ENCODE results near the gene ZSCAN2.
A peak's percentile ranks its signal among the peaks of the same experiment; 100 is the strongest.
"Not testable (repeated sequence)": the region's sequence is repeated elsewhere in the genome, so short reads cannot be mapped to it uniquely, and the experiment has no call there.

The ZSCAN2 gene

DNA sequence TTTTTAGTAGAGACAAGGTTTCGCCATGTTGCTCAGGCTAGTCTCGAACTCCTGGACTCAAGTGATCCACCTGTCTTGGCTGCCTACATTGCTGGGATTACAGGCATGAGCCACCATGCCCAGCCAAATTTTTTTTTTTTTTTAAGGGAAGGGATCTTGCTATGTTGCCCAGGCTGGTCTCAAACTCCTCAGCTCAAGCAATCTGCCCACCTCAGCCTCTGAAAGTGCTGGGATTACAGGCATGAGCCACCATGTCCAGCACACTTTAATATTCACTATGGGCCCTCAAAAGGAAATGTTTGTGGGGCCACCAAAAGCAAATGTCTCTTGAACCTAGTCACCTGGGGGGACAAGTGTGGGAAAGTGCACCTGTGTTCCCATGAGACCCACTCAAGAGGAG, 41.8 kb downstream of the ZSCAN2 start:
- not testable (repeated sequence) for DNase-seq

DNA sequence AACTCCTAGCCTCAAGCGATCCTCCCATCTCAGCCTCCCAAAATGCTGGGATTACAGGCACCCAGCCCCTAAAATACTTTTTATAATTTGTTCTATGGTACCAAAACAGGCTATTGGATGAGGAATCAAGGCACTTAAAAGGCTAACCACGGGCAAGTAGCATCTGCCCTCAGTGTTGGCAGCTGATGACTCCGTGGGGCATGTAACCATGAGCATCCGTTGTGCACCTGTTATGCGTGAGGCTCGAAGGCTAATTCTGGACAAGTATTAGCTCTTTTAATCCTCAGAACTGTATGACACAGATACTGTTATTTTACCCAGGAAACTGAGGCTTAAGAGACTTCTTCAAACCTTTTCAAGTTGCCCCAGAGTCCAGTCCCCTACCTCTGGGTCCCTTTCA, 43.0 kb downstream of the ZSCAN2 start:
- DNase-seq = no peak

DNA sequence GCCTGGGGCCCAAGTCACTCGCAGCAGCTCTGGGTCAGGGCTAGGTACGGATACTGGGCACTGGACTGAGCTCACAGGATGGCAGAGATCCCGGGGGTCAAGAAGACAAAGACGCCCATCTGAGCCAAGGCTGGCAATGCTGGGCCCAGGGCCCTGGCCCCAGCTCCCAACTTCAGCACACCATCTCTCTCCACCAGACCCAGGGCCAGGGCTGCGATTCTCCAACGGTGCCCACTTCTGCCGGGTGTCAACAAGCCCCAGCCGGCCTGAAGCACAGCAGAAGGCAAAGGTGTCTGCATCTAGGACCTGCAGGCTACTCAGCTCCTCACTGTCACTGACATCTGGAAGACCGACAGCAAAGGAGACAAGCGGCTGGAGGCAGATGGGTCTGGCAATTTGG, 44.7 kb downstream of the ZSCAN2 start:
- DNase-seq = no peak

DNA sequence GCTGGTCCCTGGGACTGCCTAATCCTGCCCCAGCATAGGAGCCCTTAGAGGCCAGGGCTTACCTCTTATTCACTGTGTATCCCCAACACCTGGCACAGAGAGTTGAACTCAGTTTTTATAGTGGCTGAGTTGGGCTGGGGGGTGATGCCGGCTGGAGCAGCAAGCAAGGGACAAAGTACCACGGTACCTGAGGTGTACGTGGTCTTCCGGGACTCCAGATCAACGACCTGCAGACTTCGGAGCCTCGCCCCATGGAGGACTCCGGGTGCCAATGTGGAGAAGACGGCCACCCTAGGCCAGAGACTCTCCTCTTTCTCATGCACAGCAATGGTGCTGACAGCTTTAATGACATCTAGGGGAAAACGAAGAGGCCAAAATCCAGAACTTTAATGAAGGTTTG, 45.2 kb downstream of the ZSCAN2 start:
- DNase-seq = no peak

DNA sequence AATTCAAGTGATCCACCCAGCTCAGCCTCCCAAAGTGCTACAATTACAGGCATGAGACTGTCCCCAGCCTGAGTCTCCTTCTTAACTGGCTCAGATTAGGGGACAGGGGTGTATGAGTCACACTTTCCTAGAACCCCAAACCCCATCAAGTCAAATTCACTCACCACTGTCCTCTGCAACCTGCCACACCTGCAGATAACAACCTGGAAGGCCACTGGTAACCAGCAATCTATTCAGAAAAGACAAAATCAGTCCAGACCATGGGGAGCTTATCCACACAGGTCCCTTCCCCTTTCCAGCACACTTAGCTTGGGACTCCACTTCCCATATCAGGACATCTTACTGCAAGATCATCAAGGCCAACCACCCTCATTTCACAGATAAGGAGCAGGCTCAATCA, 46.9 kb downstream of the ZSCAN2 start:
- DNase-seq = no peak

DNA sequence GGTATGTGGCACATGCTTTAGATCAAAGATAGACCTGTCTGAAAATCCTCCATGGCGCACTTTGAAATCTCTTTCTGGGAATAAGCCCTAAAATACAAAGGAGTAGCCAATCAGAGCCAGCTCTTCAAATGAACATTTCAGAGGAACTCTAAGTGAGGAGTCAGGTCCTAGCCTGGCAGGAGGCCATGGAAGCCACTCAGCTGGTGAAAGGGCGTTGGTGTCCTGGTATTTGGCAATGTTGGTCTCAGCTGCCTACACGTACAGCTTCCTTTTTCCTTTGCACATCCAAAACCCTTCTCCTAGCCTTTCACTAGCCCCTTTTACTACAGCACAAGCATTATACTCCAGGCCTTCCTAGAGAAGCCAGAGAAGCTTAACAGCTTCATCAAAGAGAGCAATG, 47.7 kb downstream of the ZSCAN2 start:
- no peak for DNase-seq

DNA sequence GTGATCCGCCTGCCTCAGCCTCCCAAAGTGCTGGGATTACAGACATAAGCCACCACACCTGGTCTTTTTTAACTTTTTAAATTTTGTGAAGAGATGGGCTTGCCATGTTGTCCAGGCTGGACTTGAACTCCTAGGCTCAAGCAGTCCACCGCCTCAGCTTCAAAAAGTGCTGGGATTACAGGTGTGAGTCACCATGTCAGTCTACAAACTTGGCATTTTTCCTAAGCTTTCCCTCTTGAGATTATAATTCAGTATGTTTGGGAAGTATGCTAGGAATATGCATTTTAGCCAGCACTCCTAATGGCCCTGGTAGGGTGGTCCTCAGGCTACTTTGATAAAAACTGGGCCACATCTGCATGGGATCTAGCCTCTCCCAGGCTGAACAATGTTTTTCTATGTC, 48.9 kb downstream of the ZSCAN2 start:
- no peak for DNase-seq

DNA sequence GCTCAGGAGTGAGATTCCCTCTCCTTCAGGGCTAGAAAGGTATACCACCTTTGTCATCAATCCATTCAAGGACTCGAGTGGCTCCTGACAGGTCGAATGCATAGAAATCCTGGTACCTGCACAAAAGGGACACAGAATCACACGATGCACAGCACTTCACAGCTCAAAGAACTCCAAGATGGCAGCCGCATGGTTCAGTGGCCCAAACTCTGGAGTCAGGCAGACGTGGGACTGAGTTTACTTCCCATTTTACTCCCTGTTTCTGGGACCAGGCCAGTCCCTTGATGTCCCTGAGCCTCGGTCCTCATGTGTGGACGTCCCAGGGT, 52.7 kb downstream of the ZSCAN2 start:
- no peak for DNase-seq

DNA sequence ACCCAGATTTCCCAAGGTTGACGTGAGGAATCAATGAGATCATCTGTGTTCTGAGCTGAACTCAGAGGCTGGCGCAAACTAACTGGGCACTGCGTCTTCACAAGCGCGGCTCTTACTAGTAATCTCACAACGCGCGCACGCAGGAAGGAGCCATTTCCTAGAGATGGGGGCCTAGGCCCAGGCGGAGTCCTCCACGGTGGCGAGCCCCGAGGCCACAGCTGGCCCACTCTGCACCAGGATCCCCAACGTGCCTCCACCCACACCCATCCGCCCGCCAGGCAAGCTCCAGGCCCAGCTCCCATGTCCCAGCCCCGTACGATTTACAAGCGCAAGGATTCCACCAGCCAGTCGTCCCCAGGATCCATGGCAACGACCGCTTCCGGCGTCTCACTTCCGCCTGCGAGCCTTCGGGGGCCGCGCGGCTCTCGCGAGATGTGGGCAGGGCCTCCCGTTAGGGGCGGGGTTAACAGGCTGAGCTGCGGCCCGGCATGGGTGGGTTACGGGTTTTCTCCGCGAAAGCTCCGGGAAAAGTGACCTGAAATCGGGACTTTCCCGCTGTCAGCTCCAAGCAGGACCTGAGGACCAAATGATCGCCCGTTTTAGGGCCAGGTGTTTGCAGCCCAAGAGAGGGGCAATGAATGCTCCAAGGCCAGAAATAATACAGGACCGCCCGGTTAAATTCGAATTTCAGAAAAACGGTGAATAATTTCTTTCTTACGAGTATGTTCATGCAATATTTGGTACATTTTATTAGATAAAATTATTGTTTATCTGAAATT, 53.3 kb downstream of the ZSCAN2 start, which contains the start of gene WDR73:
Gene WDR73 (minus strand): TSS at position 374 of the 779 bp plus-strand sequence. CDS start 9 bp downstream, at position 365.
- peak; percentile 54 for DNase-seq

DNA sequence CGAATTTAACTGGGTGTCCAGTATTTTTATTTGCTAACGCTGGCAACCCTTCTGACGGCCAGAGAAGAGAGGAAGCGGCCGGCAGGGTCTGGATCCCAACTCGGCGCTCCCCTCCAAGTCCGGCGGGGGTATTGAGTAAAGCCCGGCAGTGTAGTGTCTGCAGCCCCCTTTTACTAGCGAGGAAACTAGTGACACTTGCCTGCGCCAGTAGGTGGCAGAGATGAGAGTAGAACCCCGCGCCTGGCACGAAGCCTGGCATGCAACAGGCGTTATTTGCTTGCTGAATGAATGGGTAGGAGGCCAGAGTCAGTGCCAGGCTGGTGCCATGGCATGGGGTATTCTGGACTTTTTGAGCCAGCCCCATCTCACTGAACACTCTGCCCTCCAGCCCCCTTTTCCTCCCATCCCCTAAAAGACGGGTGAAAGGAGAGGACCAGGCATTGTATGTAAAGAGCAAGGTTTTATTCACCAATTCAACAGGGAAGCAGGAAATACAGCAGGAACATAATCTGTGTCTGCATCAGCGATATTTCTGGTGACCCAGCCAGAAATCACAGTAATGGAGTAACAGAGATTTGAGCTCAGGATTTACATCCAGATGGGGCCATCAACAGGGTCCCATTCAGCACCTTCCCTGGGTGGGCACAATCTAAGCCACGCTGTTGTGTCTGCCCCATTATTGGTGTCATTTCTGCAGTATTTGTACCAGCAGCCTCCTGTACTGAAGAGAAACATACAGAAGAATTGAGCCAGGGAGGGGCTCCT, 54.1 kb downstream of the ZSCAN2 start:
- DNase-seq = peak; percentile 55

DNA sequence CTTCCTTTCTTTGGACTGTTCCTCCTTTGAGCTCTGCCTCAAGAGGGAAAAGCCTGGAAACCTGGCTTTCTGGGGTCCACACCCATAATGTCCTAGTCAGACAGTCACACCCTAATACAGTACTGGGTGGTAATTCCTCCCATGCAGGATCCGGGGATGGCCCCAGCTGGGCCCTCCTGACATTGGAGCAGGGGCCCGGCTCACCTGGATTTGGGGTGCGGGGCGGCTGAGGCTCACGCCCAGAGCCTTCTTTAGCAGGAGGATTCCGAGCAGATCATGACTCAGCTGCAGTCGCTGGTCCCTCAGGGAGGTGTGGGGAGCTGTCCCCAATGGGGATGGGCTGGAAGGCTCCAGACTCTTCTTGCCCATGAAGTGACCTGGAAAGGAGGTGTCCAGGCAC, 56.2 kb downstream of the ZSCAN2 start:
- DNase-seq = no peak

DNA sequence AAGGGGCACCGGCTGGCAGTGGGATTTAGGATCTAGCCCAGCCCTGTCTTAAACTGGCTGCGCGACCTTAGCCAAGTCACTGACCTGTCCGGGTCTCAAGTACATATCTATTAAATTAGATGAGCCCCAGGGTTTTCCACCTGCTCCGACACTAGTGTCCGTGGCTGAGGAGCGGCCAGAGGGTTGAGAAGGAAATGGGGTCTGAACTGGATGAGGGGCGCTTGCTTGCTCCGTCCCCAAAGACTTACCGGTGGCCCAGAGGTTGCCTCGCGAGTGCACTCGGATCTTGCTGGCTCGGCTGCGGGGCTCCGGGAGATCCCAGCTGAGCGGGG, 56.9 kb downstream of the ZSCAN2 start:
- no peak for DNase-seq

DNA sequence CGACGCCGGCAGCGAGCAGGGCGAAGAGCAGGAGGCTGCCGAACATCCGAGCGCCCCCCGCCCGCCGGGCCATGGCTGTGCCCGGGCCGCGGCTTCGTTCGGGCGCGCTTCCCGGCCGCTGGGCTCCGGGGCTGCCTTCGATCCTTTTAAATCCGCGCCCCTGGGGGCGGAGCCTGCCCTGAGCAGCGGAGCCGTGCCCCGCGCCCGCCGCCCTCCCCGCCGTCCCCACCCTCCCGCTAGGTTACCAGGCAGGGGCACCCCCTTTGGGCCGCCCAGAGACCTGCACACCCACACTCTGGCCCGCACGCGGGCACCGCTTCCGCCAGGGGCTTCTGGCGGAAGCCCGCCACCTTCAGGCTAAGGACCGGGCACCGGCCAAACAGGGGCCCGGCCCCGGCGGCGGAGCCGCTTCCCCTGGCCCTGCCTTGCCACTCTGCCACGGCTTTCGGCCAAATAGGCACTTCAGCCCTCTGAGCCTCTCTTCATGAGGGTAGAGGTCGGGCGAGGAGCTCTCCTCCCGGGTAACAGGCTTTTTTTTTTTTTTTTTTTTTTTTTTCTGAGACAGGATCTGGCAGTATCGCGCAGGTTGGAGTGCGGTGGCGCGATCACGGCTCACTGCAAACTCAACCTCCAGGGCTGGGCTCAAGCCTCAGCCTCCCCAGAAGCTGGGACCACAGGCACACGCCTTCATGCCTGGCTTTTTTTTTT, 57.4 kb downstream of the ZSCAN2 start, which contains the start of gene NMB:
Gene NMB (minus strand): TSS at position 120 of the 708 bp plus-strand sequence. CDS start 47 bp downstream, at position 73.
- no peak for DNase-seq

DNA sequence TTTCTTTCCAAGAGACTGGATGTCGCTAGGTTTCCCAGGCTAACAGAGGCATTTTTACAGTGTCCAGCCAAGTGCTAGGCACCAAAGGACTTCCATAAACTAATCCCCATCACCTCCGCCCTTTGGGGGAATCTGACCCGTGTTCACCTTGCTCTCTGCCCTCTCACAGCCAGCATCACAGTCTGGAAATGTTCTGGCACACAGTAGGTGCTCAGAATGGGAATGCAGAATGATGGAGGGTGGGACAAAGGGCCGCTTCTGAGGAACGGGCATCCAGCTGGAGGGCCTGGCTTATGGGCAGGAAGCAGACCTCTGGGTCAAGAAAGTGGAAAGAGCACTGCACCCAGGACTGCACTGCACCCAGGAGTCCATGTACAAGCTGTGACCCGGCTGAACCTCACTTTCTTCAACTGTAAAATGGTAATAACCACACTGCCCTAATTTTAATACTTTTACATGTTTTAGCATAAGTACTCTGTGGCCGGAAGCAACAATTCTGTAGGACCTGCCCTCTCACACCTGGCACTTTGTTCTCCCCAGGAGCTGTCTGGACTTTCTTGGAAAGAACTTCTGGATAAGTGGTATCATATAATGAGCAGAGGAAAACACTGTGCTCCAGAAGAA, 58.1 kb downstream of the ZSCAN2 start:
- no peak for DNase-seq

DNA sequence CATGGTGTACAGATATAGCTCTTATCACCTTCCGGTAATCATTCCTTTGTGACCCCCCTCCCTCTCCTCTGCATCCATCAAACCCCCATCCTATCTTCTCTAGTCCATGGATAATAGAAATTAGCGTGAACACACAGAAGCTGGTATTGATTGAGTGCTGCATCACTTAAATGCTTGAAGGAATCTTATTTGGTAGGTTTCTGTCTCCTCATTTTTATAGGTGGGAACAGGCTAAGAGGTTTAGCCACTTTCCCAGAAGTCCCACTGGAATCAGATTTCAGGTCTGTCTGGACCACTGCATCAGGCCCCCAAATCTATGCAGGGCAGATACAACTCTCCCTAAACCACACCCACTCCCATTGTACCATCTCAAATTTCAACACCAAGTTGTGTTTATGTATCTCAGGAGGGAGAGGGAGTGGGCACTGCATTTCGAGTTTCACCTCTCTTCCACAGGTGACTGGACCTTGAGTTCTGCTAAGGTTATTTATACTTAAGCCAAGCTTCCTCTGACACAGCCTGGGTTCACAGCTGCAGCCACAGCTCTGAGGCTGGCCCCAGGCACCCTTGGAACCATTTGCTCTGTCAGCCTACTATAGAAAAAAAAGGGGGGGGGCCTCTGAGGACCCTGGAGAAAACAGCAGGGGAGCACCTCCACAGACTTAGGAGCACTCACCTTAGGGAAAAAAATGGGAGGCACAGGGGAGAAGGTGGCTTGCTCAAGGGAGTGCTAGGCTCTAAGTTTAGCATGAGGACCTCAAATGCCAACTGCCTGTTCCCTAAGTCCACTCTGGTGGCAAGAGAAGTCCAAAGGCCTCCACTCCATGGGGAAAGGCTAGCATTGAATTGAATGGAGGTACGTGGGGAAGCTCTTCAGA, 59.3 kb downstream of the ZSCAN2 start:
- no peak for DNase-seq

DNA sequence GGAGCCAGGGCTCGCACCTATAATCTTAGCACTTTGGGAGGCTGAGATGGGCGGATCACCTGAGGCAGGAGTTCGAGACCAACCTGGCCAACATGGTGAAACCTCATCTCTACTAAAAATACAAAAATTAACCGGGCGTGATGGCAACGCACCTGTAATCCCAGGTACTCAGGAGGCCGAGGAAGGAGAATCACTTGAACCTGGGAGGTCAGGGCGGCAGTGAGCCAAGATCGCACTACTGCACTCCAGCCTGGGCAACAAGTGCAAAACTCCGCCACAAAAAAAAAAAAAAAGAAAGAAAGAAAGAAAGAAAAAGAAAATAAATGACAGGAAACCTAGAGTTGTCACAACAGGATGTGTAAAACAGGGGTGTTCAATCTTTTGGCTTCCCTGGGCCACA, 60.2 kb downstream of the ZSCAN2 start:
- no peak for DNase-seq

DNA sequence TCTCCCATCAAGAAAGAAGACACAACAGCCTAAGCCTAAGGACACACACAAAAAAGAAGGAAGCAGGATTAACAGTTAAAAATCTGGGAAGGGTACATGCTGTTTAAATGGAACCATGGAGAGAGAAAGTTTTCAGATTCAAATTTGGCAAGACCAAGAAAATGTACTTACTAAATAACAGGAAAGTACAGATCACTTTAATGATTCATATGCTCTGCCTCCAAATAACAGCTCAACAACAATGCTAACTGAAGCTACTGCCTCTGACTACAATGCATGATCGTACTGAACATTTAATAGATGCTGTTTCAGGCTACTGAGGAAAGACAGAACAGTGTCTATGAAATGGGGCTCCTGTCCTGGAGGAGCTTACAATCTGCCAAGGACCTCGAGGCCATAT, 65.6 kb downstream of the ZSCAN2 start:
- DNase-seq = no peak

DNA sequence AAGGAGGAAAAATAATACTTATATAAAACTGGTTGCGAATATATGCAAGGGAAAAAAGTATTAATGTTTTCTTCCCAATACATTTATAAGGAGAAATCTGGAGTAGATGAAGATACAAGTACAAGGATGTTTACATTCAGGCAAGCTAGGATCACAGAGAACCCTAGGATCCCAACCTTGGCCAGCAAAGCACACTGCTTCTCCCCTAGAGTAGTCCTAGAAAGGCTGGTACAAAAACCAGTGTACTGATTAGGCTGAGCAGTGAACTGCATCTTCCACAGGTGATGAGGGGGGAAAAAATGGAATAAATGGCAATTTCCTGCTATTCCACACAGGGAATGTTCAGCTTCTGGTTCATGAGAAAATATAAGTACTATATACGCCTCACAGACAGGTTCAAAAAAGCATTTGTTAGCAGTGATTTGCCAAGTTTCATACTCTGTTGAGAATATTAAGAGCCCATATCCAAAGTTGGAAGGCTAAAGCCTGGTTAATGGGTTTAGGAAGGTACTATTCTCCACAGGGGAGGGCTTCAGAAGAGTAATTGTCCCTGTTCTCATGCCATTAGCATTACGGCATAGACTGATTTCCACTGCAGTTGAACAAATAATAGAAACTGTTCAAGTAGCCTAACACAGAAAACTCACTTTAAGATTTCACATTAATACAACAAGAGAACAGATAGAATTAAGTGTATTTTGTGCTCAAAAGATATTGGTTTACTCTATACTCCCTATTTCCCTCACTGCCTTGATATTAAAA, 67.6 kb downstream of the ZSCAN2 start:
- DNase-seq = no peak

DNA sequence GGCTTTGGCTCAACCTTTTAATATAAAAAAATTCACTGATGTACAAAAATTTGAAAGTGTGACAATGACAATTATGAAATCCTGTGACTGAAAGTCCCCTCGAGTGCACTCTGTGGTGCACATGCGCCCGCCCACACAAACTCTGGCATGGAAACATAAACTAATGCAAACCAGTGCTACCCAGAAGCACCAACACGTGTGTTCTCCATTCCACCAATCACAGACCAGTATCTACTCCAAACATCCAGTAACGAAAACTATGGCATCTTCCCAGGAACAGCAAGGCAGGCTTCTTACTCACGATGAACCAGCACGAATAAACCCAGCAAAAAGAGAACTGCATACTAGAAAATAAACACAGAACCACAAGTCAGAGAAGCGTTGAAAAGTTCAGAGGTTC, 68.9 kb downstream of the ZSCAN2 start:
- DNase-seq = no peak

DNA sequence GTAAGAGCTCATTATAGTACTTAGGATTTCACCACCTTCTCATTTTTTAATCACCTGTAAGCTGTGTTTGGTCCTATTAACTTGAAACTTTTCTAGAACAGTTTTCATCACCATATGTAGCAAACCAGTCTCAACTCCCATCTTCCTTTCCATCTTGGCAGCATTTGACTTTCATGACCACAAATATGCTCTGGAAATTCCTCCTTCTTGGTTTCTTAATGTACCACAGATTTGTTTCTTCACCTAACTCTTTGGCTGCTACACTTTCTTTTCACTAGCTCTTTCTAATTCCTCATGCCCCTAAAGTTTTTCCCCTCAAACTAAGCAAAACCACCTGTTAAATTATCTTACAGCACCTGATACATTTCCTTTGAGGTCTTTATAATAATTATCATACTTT, 70.4 kb downstream of the ZSCAN2 start:
- no peak for DNase-seq
